HG03354 (cell line): ENCODE measurements around the gene CDCP1.
"Not testable (repeated sequence)": the region's sequence is repeated elsewhere in the genome, so short reads cannot be mapped to it uniquely, and the experiment has no call there.

Experiments used
- ATAC-seq: cut with Tn5 transposase; IDR thresholded peaks from one replicate; pipeline ENCODE4 v1.9.1; 2021; ENCODE audit warnings: mild to moderate bottlenecking; ENCODE audit not compliant: unreplicated experiment, poor library complexity, severe bottlenecking

The CDCP1 gene

DNA sequence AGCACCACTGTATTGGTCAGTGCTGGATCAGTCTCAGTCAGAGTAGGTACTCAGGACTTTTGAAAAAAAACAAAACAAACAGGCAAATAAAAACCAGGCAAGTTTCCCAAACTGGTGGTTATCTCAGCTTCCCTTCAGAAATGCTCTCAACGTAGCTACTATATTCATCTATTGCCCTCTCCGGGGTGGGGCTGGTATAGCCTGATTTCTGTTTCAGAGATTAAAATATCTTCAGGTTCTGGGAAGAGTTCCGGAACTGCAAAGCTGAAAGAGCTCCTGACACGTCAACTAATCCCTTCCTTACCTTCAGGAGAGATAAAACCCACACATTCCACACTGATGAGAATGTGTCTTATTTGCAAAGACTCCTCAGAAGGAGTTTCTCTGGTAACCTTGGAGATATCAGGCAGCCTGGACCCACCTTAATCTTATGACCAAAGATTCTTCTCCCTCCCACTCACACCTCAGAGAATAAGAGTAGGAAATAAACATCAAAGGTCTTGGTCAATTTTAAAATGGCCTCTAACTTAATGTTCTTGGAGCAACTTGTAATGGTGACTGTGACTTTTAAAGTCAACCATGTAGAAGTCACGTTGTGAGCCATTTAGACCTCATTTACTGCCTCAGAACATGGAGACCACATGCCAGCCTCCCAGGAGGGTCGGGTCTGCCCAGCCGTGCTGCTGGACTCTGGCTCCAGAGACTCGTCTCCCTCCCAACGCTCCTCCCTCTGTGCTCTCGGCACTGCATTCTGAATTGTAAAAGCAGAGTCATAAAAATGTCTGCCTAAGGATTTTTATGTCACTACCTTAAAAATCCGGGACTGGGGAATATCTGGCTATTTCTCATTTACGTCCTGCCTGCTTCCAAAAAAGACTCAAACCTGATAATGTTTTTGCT, 53.8 kb downstream of the CDCP1 start:
- ATAC-seq = no peak

DNA sequence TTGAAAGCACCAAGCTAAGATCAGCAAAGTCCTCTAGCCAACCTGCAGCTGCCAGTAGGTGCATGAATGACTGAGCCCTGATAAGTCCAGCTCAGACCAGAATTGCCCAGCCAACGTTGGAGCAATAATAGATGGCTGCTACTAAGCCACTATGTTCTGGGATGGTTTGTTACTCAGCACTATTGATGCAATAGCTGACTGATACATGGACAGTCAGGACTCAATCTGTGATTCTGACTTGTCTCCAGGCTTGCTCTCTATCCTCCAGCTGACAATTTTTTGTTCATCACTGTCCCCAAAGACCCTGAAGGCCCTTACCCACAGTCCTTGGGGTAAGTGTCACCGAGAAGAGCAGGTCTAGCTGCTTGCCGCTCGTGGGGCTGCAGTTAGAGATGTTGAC, 55.3 kb downstream of the CDCP1 start:
- ATAC-seq = no peak

DNA sequence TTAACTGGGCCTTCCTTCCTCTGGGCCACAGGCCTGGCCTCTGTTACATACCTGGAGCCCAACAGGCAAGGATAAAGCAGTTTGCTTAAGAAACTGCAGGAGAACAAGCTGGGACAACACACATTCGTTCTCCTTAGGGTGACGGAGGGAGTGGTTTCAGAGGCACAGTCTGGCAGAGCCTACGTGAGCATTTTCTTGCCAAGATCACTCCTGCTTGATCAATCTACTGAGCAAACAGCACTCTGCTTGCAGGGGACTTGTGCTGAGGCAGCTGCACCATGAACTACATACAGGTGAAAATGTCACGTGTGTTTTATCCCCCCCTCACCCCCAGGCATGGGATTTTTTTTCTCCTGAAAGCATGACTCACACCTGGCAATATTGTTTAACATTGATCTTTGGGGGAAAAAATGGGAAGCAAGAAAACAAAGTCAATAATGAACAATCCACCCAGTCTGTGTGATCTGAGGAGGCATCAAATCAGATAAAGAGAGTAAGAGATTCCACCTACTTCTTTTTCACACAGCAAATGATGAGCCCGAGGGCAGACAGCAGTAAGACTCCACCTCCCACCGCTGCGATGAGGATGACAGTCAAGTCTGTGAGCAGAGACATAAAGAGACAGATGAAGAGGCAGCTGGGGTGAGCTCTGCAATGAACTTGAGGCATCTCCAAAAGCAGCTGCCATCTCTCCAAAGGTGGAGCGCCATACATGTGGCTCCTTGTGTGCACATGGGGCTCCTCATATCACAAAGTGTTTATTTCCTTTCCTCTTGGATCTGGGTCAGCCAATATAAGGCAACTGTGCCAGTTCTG, 57.4 kb downstream of the CDCP1 start:
- ATAC-seq = no peak

DNA sequence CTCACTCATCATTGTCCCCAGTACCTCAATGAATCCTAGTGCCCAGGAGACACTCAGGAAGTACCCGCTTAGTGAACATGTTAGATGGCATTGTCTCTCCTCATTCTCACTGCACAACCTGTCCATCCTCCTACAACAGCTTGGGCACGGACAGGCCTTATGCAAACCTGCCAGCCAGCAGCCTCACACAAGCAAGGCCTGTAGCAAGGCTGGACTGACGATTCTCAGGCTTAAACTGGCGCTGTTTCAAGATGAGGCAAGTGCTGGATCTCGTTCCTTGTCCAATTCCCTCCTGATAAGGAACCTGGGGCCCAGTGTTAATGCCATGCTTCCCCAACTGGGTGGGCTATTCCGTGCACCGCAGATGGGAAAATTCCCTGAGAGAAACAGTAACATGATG, 59.0 kb downstream of the CDCP1 start:
- no peak for ATAC-seq

DNA sequence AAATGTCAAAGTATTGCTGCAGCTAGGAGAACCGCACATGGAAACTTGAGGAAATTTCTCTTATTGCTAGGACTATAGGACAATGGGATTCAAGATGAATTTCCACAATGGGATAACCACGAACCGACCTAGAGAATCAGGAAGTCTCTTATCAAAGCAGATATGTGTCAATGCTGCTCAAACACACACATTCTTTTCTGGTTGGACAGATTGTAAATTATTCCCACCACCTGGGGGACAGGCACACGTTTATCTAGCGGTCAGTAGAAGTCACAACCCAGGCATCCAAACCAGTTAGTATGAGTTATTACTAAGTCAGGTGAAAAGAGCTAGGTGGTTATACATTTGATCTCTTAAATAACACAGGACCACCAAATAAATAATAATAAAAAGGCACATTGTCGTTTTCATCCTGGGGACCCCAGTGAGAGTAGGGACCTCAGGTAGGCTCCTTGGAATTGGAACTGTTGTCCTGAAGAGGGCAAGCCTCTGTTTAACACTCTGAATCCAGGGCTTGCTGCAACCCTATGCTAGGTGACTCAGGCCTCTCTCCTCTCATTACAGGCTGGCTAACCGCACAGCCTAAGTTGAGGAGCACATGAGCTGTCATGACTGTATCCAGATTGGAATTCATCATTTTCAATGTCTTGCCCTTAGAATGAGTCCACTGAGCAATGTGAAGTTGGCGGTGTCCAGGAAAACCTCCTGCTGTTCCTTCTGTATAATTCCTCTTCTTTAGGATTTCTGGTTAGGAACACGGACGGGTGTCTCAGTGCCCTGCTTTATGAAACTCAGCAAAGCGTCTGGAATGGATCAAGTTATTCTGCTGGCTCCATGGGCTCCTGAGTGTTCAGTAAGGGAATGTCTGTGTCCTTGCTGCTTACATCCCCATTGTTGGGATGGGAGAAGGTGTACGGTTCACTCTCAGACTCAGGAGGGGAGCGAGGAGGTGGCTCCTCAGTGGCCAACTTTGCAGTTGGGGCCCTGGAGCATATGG, 61.1 kb downstream of the CDCP1 start:
- ATAC-seq = no peak

DNA sequence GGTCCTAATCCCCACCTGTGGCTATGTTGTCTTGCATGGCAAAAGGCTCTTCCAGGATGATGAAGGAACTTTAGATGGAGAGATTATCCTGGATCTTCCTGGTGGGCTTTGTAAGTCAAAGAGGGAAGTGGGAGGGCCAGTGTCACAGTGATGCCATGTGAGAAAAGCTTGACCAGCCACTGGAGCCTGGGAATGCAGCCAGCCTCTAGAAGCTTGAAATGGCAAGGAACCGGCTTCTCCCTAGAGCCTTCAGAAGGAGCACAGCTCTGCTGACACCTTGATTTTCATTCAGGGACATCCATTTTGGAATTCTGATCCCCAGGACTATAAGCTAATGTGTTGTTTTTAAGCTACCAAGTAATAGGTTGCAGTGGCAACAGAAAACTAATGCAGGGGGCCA, 61.8 kb downstream of the CDCP1 start:
- ATAC-seq = no peak

DNA sequence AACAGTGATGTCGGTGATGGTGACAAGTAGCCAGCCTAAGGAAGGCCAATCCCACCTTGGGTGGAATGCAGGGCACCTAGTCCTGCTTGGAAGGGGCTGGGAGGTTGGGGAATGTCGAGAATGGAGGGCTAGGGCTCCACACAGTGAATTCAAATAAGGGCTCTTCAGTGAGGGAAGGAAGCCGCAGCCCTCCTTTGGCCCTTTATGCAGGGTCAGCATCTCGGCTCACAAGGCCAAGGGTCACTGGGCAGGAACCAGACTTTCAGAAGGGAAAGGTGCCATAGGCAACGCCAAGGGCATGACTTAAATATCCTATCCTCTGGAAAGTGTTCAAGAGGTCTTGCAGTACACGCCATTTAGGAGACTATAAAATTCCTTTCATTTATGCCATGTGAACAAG, 63.2 kb downstream of the CDCP1 start:
- no peak for ATAC-seq

DNA sequence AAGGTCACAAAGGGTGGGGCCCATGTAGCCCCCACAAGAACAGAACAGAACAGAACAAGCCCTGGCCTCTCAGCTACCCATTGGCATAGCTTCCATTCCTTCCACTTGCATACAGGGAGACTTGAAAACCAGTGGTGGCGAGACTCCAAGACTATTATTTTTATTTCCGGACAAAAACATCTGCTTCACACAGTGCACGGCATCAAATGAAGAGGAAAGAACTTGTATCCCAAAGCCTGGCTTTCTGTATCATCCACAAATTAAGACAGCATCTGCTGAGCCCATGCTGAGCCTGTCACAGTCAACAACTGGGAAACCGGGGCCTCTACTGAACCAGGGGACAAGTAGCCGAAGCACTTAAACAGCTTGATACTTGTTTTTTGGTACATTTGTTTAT, 64.0 kb downstream of the CDCP1 start:
- ATAC-seq = no peak

DNA sequence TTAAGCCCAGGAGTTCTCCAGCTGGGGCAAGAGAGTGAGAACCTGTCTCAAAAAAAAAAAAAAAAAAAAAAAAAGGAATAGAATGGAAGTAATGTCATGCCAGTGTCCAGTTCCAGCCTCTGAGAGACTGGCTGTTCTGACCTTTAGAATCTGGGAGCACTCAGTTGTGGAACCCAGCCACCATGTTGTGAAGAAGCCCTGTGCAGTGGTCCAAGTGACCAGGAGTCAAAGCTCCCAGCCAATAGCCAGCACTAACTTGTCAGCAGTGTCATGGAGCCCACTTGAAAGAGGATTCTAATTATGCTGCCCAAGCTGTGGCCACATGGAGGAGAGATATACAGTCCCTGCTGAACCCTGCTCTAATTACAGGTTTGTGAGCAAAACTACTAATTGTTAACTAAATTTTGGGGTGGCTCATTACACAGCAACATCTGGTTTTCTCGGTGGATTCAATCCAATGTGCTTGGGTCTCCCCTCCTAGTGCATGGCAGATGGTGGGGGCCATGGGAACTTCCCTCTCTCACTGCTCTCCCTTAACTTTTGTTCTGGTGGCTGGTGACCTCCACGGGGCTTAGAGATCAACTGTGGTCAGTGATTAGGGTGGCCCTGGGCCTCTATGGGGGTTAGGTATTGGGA, 64.6 kb downstream of the CDCP1 start:
- ATAC-seq = no peak

DNA sequence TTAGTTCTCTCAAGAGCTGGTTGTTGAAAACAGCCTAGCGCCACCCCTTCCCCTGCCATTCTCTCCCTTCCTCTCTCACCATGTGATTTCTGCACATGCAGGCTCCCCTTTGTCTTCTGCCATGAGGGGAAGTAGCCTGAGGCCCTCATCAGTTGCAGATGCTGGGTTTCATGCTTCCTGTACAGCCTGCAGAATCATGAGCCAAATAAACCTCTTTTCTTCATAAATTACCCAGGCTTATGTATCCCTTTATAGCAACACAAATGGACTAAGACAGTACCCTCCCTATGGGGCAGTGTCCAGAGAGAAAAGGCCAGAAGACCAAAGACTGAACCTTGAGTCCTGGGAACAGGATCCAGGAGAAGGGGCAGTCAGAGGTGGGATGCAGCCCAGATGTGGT, 65.4 kb downstream of the CDCP1 start:
- ATAC-seq = no peak

DNA sequence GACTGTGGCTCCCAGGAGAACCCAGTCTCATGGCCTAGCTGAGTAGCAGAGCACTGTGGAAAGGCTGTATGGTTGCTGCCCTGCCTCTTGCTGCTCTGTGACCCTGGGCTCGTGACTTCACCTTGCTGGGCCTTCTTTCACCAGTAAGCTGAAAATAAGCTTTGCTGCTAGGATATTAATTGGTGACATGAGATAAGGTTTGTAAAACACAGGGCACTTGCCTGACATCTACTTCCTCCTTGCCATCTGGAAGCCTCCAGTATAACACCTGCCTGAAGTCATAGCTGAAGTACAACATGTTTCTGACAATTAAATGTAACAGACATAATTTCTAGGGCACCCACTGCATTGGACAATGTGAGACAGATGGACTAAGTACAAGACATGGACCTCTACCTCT, 66.5 kb downstream of the CDCP1 start:
- no peak for ATAC-seq

DNA sequence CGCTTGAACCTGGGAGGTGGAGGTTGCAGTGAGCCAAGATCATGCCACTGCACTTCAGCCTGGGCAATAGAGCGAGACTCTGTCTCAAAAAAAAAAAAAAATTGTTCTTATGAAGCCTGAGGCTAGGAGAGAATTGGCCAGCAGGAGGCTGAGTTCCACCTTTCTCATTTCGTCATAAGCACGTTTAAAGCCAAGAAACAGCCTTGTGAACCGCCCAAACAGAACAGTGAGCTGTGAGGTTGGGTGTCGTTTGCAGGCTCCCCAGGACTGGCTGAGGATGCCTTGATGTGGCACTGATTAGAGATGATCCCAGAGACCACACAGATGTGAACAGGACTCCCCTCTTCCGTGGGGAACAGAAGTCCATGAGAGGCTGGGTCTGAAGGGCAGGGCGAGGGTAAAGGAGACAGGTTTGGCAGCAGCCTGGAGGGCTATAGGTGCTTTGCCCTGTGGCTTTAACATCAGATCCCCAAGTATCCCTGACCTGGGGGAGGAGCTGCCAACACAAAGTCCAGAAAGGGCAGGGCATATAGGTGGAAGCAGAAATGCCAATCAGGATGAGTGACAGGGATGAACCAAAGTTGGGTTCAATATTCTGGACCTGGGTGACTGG, 67.2 kb downstream of the CDCP1 start:
- ATAC-seq = no peak

DNA sequence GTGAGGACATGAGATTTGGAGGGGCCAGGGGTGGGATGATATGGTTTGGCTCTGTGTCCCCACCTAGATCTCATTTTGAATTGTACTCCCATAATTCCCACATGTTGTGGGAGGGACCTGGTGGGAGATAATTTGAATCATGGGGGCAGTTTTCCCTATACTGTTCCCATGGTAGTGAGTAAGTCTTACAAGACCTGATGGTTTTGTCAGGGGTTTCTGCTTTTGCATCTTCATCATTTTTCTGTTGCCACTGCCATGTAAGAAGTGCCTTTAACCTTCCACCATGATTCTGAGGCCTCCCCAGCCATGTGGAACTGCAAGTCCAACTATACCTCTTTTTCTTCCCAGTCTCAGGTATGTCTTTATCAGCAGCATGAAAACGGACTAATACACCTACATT, 67.9 kb downstream of the CDCP1 start:
- not testable (repeated sequence) for ATAC-seq

DNA sequence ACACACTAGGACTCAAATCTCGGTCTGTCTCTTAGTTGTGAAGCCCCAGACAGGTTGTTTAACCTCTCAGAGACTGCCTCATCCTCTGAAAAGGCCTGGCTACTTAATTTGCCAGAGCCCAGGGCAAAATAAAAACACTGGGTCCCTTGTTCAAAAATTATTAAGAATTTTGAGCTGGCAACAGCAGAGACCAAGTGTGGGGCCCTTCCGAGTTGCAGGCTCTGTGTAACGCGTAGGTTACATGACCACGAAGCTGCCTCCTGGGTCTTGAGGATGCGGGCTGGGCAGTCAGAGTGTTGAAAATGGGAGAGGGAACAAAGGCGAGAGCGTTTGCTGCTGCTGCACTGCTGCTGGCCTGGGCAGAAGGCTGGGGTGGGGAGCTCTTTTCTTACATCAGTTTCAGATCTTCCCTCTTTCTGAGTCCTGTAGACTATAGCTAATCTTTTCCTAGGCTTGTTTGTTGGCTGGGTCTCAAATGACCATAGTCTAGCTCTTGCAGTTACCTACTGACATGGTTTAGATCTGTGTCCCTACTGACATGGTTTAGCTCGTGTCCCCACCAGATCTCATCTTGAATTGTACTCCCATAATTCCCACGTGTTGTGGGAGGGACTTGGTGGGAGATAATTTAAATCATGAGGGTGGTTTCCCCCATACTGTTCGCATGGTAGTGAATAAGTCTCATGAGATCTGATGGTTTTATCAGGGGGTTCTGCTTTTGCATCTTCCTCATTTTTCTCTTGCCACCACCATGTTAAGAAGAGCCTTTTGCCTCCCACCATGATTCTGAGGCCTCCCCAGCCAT, 70.2 kb downstream of the CDCP1 start:
- no peak for ATAC-seq

DNA sequence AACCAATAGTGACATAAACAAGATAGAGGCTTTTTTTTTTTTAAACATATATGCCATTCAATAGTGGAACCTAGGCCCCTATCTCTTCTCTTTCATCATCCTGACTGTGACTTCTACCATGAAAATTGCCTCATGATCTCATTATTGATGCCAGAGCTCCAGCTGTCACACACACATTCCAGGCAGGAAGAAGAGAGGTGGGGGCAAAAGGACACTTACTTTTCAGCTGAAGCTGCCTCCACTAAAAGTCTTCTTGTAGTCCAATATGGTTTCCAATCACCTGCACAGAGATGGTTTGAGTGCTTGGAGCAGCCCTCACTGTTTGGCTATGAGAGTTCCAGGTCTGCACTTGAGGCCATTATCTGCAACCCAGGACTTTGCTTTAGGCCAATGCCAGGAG, 75.1 kb downstream of the CDCP1 start:
- ATAC-seq = no peak

DNA sequence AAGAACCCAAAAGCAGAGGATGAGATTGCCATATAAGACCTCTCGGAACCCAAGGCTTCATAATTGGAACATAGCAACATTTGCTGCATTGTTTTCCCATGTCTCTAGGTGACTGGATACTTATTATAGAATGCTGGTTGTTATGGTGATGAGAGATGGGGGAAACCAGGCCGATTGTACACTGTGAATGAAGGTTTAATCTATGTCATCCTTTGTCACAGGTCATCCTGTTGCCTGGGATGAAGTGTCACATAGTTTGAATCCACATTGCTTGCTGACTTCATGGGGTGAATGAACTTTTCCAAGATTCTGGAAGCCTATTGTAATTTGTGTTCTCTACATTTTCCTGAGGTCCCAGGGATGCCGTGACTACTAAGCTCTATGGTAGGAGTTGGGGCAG, 78.2 kb downstream of the CDCP1 start:
- ATAC-seq = no peak

DNA sequence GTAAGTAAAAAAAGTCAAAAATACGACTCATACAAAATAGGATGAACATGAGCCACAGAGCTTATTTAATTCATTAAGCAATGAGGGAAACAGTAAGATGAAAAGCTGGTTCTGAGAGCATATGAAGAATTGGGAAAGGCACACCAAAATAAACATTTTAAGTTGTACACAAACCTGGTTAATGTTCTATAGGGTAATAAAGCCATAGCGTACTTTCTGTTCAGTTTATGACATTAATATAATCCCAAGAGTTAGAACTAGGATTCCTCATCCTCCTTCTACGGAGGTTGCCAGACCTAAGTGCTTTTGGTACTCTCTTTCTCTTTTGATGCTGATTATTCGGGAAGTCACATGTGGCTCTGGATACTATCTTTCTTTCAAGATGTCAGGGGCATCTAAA, 78.7 kb downstream of the CDCP1 start:
- no peak for ATAC-seq

DNA sequence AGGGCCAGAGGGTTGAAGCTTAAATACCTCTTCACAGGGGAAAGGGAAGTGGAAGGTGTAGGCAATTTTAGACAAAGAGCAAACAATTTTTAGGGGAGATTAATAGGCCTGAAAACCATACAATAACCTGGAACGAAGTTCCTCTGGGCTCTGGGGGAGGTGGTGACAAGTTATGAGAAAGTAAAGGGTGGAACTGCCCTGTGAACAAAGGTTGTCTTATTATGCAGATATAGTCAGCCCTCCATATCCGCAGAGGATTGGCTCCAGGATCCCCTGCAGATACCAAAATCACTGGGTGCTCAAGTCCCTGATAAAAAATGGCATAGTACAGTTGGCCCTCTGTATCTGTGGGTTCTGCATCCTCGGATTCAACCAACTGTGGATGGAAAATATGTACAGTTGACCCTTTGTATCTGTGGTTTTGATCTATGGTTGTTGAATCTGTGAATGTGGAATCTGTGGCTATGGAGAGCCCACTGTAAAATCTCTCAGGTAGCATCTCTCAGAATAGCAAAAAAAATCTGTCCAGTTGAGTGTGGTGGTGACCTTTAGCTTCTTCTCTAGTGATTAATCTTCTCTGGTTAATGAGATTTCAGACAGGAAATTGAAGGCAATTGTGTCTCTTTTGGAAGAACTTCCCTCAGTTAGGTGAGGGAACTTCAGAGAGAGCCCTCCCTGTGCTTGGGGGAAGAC, 79.9 kb downstream of the CDCP1 start:
- ATAC-seq = no peak
